GM10248 (cell line): ENCODE measurements around the gene RALGAPA2.

ENCODE experiments used
- CTCF ChIA-PET: fragments of 300-600 bp; sonication (Branson Sonifier 250); formaldehyde crosslinking; extraction: SDS; loops from one replicate; lab custom pipeline; 2021; ENCODE audit warnings: antibody characterized with exemption; lab: Yijun Ruan, JAX
- POLR2A ChIA-PET: fragments of 350-650 bp; sonication (Branson Sonifier 250); formaldehyde crosslinking; extraction: SDS; loops from one replicate; lab custom pipeline; 2020; ENCODE audit warnings: antibody characterized with exemption; lab: Yijun Ruan, JAX
- DNase-seq: peaks from one replicate; pipeline ENCODE4 v3.0.0; 2012; ENCODE audit errors: extremely low spot score
- CTCF ChIP-seq: IDR thresholded peaks from 2 replicates; pipeline ENCODE4 v1.5.1; 2012; ENCODE audit warnings: mild to moderate bottlenecking, low read depth; ENCODE audit errors: extremely low read depth, missing control alignments, control extremely low read depth

The RALGAPA2 gene

GRCh38 chr20:20448881-20449280, 263.6 kb downstream of the RALGAPA2 start:
- CTCF ChIA-PET, result interaction anchor here (1.0 to 2.7 kb wide), 6 partner anchors 8 to 145 kb away, joined by 3 to 9 read pairs (median 4); no protein-coding TSS in a partner anchor
- POLR2A ChIA-PET, result no interaction called here
- no peak for DNase-seq
- no peak for TF ChIP-seq CTCF

- TF ChIP-seq CTCF, result no peak
- ChIA-PET CTCF (interaction anchor here (0.6 kb wide), 1 partner anchor 13 kb away, joined by 3 read pairs; no protein-coding TSS in a partner anchor), POLR2A (no interaction called here)
- DNase-seq, result no peak
These were observed 265.2 kb downstream of the RALGAPA2 start for GRCh38 chr20:20447196-20447595.

GRCh38 chr20:20446425-20447015, 265.9 kb downstream of the RALGAPA2 start:
- CTCF ChIA-PET, result no interaction called here
- TF ChIP-seq CTCF, result no peak
- no peak for DNase-seq
- POLR2A ChIA-PET, result no interaction called here

GRCh38 chr20:20446001-20446400, 266.4 kb downstream of the RALGAPA2 start:
- no peak for DNase-seq
- ChIA-PET CTCF (no interaction called here), POLR2A (no interaction called here)
- TF ChIP-seq CTCF, result no peak

- CTCF ChIA-PET, result interaction anchor here (1.5 kb wide), 1 partner anchor 9 kb away, joined by 8 read pairs; no protein-coding TSS in a partner anchor
- POLR2A ChIA-PET, result no interaction called here
- TF ChIP-seq CTCF, result no peak
- DNase-seq, result no peak
These were observed 268.9 kb downstream of the RALGAPA2 start for GRCh38 chr20:20443504-20443903.

- DNase-seq, result no peak
- ChIA-PET POLR2A (no interaction called here), CTCF (interaction anchor here (1.5 to 3.1 kb wide), 3 partner anchors 9 to 10 kb away, joined by 5 to 14 read pairs (median 8); no protein-coding TSS in a partner anchor)
- no peak for TF ChIP-seq CTCF
These were observed 270.0 kb downstream of the RALGAPA2 start for GRCh38 chr20:20442466-20442865.
